ENCODE measurements around the gene ARMC2. TPM values are rescaled to one million over a fixed set of nuclear protein-coding genes. Genes with fewer than 3 reads are reported as not detected.

Gene ARMC2
- total RNA-seq, 2 donors from 2014 or later: 1.9 to 2.5 TPM

GRCh38 chr6:109013656-109014305 lies 165.6 kb downstream of the ARMC2 start:
- Histone ChIP-seq H3K27ac (no peak overlapping the region), H3K9me3 (no peaks in the 10 kb centered on the region), H3K27me3 (no peaks in the 10 kb centered on the region), H3K4me3 (no peak overlapping the region), H3K9ac (ENCODE audit: low read depth in 2 of 2, low read length in 2 of 2) (no peak overlapping the region), H3K4me1 (no peaks in the 10 kb centered on the region), H3K36me3 (no peaks in the 10 kb centered on the region)
- DNase-seq: no peak
- no peak for TF ChIP-seq CTCF (IDR thresholded peaks at IDR 0.05)
- intact Hi-C loops (cut with DNase I): no loop called here

GRCh38 chr6:109014606-109015005 lies 166.4 kb downstream of the ARMC2 start:
- Histone ChIP-seq H3K27ac (no peak overlapping the region), H3K9me3 (no peaks in the 10 kb centered on the region), H3K9ac (ENCODE audit: low read depth in 2 of 2, low read length in 2 of 2) (no peak overlapping the region), H3K27me3 (no peaks in the 10 kb centered on the region), H3K36me3 (no peaks in the 10 kb centered on the region), H3K4me1 (no peaks in the 10 kb centered on the region), H3K4me3 (no peak overlapping the region)
- no peak for DNase-seq
- intact Hi-C loops (cut with DNase I): no loop called here
- TF ChIP-seq CTCF (IDR thresholded peaks at IDR 0.05): no peak

GRCh38 chr6:109015176-109015575 lies 167.0 kb downstream of the ARMC2 start:
- no peak overlapping the region for H3K27ac ChIP-seq
- DNase-seq: no peak
- H3K4me1 ChIP-seq: no peaks in the 10 kb centered on the region
- no peak for TF ChIP-seq CTCF (IDR thresholded peaks at IDR 0.05)
- H3K27me3 ChIP-seq: no peaks in the 10 kb centered on the region
- H3K9me3 ChIP-seq: no peaks in the 10 kb centered on the region
- no peak overlapping the region for H3K4me3 ChIP-seq
- no peak overlapping the region for H3K9ac ChIP-seq (ENCODE audit: low read depth in 2 of 2, low read length in 2 of 2)
- no peaks in the 10 kb centered on the region for H3K36me3 ChIP-seq
- intact Hi-C loops (cut with DNase I): no loop called here

DNA sequence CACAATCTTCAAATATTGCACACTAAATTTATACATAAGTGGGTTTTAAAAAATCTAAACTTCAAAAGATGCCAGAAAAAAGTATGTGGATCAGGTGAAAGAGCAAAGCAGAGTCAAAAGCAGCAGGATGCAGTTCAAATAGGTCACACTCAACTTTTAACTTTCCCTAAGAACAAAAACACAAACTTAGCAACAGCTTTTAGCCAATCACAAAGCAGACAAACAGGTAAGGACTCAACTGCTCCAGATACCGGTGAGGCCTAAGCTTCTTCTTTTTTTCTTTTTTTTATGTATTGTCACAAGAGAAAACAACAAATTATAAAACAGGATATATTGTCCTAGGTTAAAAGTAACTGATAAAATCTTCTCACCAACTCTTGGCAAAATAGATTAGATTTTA lies 171.7 kb downstream of the ARMC2 start:
- H3K27ac ChIP-seq: no peak overlapping the region
- intact Hi-C loops (cut with DNase I): no loop called here
- TF ChIP-seq CTCF (IDR thresholded peaks at IDR 0.05): no peak
- no peak overlapping the region for H3K4me3 ChIP-seq
- no peaks in the 10 kb centered on the region for H3K4me1 ChIP-seq
- H3K36me3 ChIP-seq: no peaks in the 10 kb centered on the region
- no peak overlapping the region for H3K9ac ChIP-seq (ENCODE audit: low read depth in 2 of 2, low read length in 2 of 2)
- no peaks in the 10 kb centered on the region for H3K27me3 ChIP-seq
- H3K9me3 ChIP-seq: no peaks in the 10 kb centered on the region
- no peak for DNase-seq

GRCh38 chr6:109021870-109022269 lies 173.6 kb downstream of the ARMC2 start:
- no peak for DNase-seq
- H3K27ac ChIP-seq: no peak overlapping the region
- H3K4me3 ChIP-seq: no peak overlapping the region
- H3K9ac ChIP-seq (ENCODE audit: low read depth in 2 of 2, low read length in 2 of 2): no peak overlapping the region
- H3K4me1 ChIP-seq: no peaks in the 10 kb centered on the region
- H3K9me3 ChIP-seq: no peaks in the 10 kb centered on the region
- no peaks in the 10 kb centered on the region for H3K36me3 ChIP-seq
- no peaks in the 10 kb centered on the region for H3K27me3 ChIP-seq
- intact Hi-C loops (cut with DNase I): no loop called here
- TF ChIP-seq CTCF (IDR thresholded peaks at IDR 0.05): no peak

Measured in colonic mucosa (tissue), 4 donors.